ENCODE measurements around the gene HACD4. TPM values are rescaled to one million over a fixed set of nuclear protein-coding genes. Genes with fewer than 3 reads are reported as not detected.

The HACD4 gene
- total RNA-seq, 1 experiment from 2014 or later: 1.2 TPM

DNA sequence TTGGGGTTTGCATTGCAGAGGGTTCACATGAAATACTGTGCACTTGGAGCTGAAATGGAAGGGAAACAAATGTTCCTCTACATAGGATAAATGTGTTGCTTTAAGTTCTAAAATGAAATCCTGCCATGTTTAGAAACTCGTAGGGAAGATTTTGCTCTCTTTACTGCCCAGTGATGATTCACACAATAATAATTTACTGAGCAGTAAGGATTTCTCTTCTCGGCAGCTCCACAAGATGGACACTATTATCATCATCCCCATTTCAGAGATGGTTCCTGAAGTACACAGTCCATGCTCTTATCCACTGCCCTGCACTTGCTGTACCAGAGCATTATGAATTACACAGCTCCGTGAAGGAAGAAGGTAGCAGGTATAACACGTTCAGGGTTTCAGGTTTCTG is 4.1 kb downstream of the HACD4 start (continued):
- TF ChIP-seq, protein P1, sequence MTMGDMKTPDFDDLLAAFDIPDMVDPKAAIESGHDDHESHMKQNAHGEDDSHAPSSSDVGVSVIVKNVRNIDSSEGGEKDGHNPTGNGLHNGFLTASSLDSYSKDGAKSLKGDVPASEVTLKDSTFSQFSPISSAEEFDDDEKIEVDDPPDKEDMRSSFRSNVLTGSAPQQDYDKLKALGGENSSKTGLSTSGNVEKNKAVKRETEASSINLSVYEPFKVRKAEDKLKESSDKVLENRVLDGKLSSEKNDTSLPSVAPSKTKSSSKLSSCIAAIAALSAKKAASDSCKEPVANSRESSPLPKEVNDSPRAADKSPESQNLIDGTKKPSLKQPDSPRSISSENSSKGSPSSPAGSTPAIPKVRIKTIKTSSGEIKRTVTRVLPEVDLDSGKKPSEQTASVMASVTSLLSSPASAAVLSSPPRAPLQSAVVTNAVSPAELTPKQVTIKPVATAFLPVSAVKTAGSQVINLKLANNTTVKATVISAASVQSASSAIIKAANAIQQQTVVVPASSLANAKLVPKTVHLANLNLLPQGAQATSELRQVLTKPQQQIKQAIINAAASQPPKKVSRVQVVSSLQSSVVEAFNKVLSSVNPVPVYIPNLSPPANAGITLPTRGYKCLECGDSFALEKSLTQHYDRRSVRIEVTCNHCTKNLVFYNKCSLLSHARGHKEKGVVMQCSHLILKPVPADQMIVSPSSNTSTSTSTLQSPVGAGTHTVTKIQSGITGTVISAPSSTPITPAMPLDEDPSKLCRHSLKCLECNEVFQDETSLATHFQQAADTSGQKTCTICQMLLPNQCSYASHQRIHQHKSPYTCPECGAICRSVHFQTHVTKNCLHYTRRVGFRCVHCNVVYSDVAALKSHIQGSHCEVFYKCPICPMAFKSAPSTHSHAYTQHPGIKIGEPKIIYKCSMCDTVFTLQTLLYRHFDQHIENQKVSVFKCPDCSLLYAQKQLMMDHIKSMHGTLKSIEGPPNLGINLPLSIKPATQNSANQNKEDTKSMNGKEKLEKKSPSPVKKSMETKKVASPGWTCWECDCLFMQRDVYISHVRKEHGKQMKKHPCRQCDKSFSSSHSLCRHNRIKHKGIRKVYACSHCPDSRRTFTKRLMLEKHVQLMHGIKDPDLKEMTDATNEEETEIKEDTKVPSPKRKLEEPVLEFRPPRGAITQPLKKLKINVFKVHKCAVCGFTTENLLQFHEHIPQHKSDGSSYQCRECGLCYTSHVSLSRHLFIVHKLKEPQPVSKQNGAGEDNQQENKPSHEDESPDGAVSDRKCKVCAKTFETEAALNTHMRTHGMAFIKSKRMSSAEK (CRISPR knock-in tag; IDR thresholded peaks at IDR 0.05; ENCODE audit: borderline replicate concordance): no peak
- TF ChIP-seq ATF1 (CRISPR knock-in tag; IDR thresholded peaks at IDR 0.05): no peak
- no peak for TF ChIP-seq TEAD1 (CRISPR knock-in tag; IDR thresholded peaks at IDR 0.05)

DNA sequence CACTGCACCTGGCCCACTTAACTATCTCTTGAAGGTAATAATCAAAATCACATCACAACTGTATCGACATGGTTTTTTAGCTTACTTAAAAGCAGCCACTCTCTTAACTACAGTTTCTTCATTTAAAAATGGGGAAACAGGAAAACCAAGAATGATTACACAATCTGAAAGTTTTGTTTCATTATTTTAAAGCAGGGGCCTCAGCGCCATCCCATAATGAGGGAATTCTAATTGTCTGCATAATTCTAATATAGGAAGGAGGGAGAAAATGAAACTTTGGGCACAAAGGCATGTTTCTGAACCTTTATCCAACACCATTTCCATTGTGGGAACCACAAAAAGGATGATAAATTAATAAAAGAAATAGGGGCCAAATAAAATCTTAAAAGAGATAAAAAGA is 7.6 kb downstream of the HACD4 start:
- ChIA-PET CTCF (interaction anchor here (0.7 kb wide), 1 partner anchor 87 kb away, joined by 3 read pairs; no protein-coding TSS in a partner anchor), POLR2A (no interaction called here)
- H3K9me3 Mint-ChIP-seq: peaks cover 16% of the 10 kb centered on the region
- no peak overlapping the region for H3K27ac Mint-ChIP-seq
- H3K4me1 Mint-ChIP-seq: peaks cover 12% of the 10 kb centered on the region
- no peak for DNase-seq (ENCODE audit: low spot score)
- TF ChIP-seq AR (CRISPR knock-in tag; IDR thresholded peaks at IDR 0.05): no peak
- no peak for TF ChIP-seq ZNF396 (CRISPR knock-in tag; IDR thresholded peaks at IDR 0.05; ENCODE audit: borderline replicate concordance)
- TF ChIP-seq NR1H2 (CRISPR knock-in tag; IDR thresholded peaks at IDR 0.05): no peak
- no peak for TF ChIP-seq ZNF317 (CRISPR knock-in tag; IDR thresholded peaks at IDR 0.05; ENCODE audit: borderline replicate concordance, low read depth)
- TF ChIP-seq CREB1 (CRISPR knock-in tag; IDR thresholded peaks at IDR 0.05): no peak
- TF ChIP-seq, protein P2, sequence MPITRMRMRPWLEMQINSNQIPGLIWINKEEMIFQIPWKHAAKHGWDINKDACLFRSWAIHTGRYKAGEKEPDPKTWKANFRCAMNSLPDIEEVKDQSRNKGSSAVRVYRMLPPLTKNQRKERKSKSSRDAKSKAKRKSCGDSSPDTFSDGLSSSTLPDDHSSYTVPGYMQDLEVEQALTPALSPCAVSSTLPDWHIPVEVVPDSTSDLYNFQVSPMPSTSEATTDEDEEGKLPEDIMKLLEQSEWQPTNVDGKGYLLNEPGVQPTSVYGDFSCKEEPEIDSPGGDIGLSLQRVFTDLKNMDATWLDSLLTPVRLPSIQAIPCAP (CRISPR knock-in tag; IDR thresholded peaks at IDR 0.05): no peak
- TF ChIP-seq RORB (CRISPR knock-in tag; IDR thresholded peaks at IDR 0.05): no peak
- no peak for TF ChIP-seq SOX15 (CRISPR knock-in tag; IDR thresholded peaks at IDR 0.05)
- TF ChIP-seq ZNF219 (CRISPR knock-in tag; IDR thresholded peaks at IDR 0.05; ENCODE audit: borderline replicate concordance): no peak
- TF ChIP-seq, protein P3, sequence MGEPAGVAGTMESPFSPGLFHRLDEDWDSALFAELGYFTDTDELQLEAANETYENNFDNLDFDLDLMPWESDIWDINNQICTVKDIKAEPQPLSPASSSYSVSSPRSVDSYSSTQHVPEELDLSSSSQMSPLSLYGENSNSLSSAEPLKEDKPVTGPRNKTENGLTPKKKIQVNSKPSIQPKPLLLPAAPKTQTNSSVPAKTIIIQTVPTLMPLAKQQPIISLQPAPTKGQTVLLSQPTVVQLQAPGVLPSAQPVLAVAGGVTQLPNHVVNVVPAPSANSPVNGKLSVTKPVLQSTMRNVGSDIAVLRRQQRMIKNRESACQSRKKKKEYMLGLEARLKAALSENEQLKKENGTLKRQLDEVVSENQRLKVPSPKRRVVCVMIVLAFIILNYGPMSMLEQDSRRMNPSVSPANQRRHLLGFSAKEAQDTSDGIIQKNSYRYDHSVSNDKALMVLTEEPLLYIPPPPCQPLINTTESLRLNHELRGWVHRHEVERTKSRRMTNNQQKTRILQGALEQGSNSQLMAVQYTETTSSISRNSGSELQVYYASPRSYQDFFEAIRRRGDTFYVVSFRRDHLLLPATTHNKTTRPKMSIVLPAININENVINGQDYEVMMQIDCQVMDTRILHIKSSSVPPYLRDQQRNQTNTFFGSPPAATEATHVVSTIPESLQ (CRISPR knock-in tag; IDR thresholded peaks at IDR 0.05): no peak
- no peak for TF ChIP-seq KAT7 (CRISPR knock-in tag; IDR thresholded peaks at IDR 0.05; ENCODE audit: borderline replicate concordance)
- TF ChIP-seq, protein P4, sequence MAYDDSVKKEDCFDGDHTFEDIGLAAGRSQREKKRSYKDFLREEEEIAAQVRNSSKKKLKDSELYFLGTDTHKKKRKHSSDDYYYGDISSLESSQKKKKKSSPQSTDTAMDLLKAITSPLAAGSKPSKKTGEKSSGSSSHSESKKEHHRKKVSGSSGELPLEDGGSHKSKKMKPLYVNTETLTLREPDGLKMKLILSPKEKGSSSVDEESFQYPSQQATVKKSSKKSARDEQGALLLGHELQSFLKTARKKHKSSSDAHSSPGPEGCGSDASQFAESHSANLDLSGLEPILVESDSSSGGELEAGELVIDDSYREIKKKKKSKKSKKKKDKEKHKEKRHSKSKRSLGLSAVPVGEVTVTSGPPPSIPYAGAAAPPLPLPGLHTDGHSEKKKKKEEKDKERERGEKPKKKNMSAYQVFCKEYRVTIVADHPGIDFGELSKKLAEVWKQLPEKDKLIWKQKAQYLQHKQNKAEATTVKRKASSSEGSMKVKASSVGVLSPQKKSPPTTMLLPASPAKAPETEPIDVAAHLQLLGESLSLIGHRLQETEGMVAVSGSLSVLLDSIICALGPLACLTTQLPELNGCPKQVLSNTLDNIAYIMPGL (CRISPR knock-in tag; IDR thresholded peaks at IDR 0.05): no peak
- TF ChIP-seq JUN (CRISPR knock-in tag; IDR thresholded peaks at IDR 0.05): no peak
- no peak for TF ChIP-seq ELF4 (CRISPR knock-in tag; IDR thresholded peaks at IDR 0.05; ENCODE audit: low read depth)
- no peak for TF ChIP-seq FOXP4 (CRISPR knock-in tag; IDR thresholded peaks at IDR 0.05)
- TF ChIP-seq SMAD3 (CRISPR knock-in tag; IDR thresholded peaks at IDR 0.05; ENCODE audit: borderline replicate concordance): no peak
- no peak for ATAC-seq
- H3K36me3 Mint-ChIP-seq: peaks cover 15% of the 10 kb centered on the region
- H3K4me3 Mint-ChIP-seq: no peak overlapping the region
- H3K27me3 Mint-ChIP-seq (ENCODE audit: low read depth): no peaks in the 10 kb centered on the region

Measured in WTC11 (cell line).